CD4-positive, alpha-beta T cell treated with Interleukin-21 for 1 hour (primary cell): ENCODE results near the gene CD248.
"Not testable (repeated sequence)": the region's sequence is repeated elsewhere in the genome, so short reads cannot be mapped to it uniquely, and the experiment has no call there.

Source experiments
- DNase-seq: peaks from one replicate; pipeline ENCODE4 v3.0.0-alpha.2; 2020

Gene CD248

DNA sequence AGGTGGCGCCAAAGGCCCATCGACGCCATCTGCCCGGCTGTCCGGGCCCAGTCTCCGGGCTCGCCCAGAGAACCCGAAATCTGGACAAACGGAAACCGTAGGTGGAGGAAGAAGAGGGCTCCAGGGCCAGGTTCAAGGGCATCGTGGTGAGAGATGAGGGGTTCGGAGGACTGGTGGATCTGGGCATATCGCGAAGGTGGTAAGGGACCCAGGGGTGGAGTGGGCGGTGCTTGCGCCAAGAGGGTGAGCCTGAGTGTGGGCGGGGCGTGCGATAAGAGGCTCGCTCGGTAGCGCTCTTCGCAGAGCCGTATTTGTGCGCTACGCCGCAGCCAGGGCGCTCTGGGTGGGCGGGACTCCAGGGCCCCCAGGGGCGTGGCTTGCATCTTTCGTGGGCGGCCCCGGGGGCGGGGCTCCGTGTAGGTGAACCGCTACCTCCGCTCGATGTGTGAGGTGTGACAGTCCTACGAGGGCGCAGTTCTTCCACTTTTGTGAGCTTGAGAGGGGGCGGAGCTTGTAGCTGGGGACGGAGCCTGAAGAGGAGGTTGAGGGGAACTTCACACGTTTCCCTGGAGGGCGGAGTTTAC lies 4.8 kb downstream of the CD248 start:
- peak; percentile 99 for DNase-seq

DNA sequence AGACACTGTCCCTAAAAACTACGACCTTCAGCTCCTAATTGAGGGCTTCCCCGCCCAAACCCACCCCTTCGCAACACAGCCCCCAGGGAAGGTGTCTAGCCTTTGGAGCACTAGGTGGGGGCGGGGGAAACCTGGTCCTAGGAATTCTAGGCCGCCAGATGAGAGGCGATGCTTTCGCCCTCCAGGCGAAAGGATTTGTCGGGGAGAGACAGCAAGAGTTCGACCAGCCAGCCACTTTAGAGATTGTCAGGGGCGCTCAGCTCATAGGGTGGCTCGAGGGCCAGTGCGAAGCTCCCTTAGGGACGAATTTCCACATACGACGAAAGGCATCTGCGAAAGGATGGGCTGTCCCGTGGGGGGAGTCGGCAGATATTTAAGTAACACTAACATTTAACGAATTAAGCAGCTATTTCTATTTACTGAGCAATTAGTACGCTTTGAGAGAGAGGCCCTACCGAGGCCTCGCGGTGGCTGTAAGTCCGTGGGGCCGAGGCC lies 5.3 kb downstream of the CD248 start:
- DNase-seq = no peak

DNA sequence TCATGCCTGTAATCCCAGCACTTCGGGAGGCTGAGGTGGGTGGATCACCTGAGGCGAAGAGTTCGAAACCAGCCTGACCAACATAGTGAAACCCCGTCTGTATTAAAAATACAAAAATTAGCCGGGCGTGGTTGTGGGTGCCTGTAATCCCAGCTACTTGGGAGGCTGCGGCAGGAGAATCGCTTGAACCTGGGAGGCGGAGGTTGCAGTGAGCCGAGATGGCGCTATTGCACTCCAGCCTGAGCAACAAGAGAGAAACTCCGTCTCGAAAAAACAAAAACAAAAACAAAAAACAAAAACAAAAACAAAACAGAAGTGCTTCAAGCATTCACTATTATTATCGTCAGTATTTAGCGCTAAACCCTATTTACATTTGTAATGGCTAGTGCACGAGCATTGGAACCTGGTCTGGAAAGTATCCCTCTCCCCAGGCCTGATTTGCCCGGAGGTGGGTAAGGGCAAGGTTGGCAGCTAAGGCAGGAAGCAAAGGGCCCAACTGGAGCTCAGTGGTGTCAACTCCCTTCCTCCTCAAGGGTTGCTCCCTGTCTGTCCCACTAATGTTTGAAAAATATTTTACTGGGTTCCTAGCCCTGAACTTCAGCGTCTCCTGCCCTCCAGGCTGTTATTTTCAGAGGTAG lies 5.9 kb downstream of the CD248 start:
- not testable (repeated sequence) for DNase-seq

DNA sequence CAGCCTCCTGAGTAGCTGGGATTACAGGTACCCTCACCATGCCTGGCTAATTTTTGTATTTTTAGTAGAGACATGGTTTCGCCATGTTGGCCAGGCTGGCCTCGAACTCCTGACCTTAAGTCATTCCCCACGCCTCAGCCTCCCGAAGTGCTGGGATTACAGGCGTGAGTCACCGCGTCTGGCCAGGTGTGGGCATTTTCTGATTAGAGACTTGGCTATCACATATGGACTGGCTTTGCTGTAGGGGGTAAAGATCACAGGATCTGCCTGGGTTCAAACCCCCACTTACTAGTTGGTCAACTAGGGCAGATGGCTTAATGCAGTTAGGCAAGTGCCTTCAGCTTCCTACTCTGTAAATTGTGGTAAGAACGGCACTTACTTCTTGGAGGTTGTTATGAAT lies 6.5 kb downstream of the CD248 start:
- DNase-seq = no peak

DNA sequence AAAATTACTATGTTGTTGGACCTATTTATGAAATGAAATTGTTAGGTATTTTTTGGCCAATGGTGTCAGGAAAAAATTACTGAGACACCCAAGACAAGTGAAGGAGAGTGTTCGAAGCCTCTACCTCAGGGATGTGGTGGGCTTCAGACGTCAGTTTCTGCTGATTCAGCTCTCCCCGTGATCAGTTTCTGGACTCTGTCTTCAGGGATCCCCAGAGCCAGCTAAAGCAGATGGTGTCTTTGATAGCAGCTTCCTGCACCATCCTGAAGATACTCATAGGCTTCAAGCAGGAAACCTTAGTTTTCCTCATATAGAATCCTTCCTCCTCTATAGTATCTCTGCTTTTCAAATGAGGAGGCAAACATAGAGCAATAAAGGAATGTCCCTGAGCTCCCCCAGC lies 7.4 kb downstream of the CD248 start:
- no peak for DNase-seq

DNA sequence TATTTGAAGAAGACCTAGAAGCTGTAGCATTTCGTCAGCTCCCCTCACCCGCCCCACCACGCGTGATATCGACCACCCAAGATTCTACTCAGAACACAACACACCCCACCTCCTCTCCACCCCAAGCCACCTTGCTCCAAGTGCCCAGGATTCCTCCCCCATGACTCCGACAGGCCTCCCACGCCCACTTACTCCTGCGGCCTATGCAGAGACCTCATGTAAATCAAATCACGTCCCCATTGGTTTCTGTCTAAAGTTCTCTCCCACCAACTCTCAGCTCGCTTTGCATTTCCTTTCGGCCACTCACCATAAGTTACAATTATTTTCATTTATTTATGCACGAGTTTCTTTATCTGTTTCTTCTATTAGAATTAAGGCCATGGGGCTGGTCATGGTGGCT lies 14.2 kb downstream of the CD248 start:
- DNase-seq = no peak

DNA sequence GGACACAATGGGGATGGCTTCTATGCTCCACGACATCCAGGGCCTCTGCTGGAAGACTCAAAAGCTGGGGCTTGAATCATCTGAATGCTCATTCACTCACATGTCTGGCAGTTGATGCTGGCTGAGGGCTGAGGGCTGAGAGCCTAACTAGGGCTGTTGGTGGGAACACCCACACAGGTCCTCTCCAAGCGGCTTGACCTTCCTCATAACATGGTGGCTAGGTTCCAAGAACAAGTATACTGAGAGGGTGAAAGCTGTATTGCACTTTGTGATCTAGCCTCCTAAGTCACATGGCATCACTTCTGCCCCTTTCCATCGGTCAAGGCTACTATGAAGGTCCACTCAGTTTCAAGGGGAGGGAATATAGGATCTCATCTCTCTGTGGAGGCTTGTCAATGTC lies 17.7 kb downstream of the CD248 start:
- DNase-seq = no peak

DNA sequence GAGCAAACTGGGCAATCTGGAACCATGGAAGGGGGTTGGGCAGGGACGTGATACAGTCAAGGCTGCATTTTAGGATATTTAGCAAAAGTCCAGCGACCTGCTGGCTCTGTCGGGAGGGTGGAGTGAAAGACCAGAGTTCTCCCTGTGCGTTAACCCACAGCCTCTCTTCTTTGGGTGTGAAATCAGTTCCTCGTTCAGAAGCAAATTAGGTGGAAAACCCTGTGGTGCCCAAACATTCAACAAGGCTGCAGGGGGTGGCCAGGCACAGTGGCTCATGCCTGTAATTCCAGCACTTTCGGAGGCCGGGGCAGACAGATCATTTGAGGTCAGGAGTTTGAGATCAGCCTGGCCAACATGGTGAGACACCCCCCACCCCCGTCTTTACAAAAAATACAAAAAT lies 19.2 kb downstream of the CD248 start:
- DNase-seq = no peak

DNA sequence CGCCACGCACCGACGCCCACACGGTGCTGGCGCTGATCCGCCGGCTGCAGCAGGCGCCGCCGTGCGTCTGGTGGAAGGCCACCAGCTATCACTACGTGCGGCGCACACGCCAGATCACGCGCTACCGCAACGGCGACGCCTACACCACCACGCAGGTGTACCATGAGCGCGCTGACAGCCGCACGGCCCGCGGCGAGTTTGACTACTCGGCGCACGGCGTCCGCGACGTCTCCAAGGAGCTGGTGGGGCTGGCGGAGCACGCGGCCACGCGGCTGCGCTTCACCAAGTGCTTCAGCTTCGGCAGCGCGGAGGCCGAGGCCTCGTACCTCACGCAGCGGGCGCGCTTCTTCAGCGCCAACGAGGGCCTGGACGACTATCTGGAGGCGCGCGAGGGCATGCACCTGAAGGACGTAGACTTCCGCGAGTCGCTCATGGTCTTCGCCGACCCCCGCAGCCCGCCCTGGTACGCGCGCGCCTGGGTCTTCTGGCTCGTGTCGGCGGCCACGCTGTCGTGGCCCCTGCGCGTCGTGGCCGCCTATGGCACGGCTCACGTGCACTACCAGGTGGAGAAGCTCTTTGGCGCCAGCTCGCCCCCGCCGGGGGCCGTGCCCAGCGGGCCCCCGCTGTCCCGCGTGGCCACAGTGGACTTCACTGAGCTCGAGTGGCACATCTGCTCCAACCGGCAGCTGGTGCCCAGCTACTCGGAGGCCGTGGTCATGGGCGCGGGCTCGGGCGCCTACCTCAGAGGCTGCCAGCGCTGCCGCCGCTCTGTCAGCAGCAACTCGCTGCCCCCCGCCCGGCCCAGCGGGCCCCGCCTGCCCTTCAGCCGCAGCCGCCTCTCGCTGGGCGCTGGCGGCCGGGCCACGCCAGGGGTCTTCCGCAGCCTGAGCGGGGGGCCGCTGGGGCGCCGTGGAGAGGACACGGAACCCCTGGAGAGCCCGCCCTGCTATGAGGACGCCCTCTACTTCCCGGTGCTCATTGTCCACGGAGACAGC lies 21.9 kb downstream of the CD248 start:
- DNase-seq = no peak

DNA sequence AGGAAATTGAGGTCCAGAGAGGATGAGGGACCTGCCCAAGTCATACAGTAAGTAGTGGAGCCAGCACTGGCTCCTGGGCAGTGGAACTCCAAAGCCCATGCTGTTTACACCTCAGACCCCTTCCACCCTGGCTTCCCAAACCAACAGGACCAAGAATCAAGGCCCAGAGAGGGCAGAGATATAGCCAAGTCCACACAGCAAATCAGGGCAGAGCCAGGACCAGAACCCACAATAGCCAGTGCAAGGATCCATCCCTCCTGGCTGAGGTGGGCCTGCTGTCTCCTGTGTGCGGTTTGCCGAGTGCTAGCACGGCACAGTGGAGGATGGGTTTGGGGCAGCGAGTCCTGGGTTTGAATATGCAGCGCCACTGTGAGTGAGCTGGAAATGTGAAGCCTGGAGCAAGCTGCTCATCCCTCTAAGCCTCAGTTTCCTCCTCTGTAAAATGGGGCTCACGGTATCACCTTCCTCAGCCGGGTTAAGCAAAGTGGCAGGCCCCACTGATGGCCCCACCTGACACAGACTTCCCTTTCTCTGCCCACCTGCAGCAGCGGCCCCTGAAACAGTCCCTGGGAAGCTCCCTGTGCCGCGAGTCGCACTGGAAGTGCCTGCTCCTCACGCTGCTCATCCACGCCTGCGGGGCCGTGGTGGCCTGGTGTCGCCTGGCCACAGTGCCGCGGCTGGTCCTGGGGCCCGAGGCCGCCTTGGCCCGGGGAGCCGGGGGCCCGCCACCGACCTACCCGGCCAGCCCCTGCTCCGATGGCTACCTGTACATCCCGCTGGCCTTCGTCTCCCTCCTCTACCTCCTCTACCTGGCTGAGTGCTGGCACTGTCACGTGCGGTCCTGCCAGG lies 22.8 kb downstream of the CD248 start:
- DNase-seq = no peak

DNA sequence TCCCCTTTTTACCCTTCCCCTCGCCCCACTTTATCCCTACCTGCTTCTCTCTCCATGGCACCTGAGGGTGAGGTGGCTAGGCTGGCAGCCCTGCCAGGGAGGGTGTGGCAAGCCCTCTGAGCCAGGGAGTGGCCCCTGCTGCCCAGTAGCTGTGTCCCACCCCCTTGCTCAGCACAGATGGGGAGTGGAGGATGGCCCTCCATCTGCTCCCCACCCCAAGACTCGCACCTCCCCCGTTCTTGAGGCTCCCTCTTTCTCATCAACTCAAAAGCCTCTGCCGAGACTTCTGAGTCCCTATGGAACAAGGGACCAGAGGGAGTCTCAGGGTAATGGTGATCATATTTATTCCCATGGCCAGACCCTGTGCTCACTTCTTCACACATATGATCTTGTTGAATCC lies 23.5 kb downstream of the CD248 start:
- DNase-seq = no peak

DNA sequence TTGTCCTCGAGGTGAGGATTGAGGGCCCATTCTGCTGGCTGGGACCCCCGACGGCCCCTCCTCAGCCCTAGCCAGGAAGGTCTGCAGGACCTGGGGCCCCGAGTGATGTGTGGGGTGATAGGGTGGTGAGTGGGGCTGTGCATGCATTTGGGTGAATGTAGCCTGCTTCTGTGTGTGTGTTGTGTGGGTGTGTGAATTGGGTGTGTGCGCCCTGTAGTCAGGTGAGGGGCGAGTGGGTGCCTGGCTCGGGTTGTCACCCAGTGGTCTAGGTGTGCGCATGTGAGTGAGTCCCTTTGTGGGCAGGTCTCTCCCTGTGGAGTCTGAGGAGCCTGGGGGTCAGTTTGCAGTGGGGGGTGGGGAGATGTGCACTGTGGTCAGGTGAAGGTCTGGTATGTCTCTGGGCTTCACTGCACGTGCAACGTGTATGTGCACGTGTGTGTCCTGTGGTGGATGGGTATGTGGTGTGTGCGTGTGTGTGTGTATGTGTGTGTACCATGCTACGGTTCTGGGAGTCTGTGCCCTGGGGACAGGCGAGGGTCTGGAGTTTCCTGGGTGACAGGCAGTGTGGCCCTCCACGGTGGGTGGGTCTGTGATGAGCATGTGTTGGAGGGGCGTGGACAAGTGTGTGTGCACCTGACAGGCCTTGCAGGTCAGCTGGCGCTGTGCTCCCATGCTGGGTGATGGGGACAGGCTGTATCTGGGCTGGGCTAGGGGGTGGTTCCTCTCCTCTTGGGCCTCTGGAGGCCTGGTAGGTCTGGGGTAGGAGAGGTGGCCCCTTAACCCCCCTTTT lies 24.1 kb downstream of the CD248 start:
- no peak for DNase-seq

DNA sequence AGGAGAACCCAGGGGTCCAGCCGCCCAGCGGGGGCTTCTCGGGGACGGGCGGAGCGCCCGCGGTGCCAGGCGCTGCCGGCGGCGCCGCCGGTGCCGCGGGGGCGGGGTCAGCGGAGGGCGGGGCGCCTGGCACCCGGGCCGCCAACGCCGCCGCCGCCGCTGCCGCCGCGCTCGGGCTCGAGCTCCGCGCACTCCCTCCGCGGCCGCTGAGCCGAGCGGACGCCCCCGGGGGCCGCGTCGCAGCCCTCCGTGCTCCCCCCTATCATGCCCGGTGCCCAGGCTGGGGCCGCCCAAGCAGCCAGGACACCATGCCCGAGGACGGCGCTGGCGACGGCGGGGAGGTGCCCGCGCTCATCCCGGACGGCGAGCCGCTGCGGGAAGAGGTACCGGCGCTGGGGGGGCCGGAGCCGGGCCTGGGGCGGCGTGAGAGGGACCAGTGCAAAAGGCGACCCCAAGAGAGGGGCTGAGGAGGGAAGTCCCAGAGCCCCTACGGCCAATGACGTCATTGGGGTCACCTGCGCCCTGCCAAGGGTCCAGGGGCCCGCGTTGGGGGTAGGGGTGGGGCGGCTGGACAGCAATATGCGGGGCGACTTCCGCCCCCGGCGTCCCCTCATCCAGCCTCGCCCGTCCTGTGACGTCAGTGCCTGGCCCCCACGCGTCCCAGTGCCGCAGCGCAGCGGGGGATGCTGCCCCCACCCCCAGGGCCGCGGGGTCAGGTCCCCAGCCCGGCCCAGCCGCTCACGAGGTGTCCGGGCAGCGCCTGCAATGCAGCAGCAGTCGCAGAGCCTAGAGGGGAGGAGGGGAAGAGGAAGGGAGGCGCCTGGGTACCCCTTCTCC lies 24.9 kb downstream of the CD248 start, which contains the start of gene TMEM151A:
TMEM151A (plus strand) TSS at position 189 of the 837 bp plus-strand sequence; CDS start at position 309, 120 bp downstream.
- DNase-seq = no peak

DNA sequence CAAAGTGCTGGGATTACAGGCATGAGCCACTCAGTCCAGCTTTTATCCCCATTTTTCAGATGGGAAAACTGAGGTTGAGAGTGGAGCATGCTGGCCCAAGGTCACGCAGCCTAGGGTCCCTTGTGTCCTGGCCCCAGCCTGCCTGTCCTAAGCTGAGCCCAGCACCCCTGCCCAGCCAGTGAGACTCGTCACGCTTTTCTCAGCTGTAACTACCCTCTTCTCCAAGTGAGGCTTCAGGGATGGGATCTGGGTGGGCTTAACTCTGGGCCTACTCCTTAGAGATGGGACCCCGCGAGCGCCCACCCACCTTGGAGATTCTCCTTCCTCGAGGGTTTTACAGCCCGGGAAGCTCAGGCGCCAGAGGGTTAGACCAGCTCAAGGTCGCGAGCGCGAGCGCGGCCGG lies 25.5 kb downstream of the CD248 start:
- no peak for DNase-seq

DNA sequence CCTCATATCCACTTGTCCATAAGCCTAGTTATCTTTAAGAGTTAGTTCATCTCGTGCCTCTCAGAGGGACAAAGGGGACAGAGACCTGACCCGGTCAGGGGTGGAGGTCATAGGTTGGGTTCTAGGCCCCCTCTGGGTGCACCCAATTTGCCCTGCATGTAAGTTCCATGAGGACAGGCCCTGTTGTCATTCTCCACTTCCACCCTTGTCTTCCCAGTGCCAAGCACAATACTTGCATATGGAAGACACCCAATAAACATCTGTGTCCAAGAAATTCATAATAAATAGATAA lies 26.6 kb downstream of the CD248 start:
- DNase-seq = no peak

DNA sequence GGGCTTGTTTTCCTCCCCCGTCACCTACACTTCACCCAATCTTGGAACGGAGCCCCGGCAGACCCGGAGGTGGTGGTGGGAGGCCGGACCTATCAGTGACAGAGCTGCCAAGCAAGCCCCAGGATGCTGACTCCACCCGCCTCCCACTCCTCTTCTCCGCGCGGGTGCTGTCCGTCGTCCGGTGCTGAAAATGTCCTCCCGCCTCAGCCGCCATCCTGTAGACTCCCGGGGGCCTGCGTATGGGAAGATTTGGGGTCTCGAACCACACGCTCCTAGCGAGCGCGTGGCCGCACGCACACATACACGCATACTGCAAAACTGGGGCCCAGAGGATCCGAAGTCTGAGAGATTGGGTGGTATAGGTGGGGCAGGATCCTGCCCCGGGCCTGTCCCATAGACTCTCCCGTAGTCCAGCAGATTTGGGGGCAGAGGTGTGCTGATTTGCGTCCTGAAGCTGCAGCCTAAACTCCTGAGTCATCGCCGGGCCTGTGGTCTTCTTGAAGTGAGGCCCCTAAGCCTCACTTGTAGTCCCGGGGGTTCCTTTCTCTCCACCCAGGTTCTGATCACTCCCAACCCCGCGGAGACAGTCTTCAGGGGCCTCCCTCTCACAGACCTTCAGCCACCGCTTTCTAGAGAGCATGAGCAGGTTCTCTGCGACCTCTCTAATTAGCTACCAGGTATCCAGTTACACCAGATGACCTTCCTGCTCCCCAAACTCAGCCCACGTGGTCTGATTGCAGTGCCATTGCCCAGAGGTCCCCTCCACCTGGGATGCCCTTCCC lies 27.1 kb downstream of the CD248 start:
- DNase-seq = peak; percentile 83

DNA sequence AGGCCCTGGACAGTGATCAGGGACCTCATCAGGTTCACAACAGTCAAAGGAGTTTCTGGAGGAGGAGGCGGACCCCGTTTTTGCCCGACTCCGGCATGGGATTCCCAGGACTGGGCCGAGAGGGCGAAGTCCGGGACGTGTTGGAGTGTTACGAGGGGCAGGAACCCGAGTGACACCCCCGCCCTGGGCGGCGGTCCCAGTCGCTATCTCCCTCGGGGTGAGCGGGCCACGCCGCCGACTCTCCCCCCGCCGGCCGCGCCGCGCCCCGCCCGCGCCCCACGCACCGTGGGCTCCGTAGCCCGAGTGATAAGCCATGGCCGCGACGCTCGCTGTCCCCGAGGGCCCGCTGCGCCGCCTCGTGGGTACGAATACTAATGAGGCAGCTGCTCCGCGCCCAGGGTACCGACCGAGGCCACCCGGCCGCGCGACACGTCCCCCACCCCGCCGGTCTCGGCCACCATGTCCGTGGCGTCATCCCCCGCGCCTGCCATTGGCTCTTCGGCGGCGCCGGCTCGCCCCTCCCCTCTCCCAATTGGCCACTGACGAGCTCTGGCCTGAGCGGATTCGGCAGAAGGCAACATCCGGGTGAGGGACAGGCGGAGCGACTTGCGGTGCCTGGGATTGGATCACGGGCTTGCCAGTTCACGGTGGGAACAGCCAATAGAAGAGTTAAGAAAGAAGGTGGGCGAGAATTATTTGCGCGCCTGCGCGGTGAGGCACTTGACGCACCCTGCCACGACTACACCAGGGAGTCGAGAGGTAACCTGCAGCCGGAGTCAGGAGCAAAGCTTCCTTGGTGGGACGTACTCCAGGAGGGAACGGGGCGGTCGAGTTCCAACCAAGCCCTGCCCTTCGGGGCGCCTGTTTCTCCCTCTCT lies 27.9 kb downstream of the CD248 start, which contains the start of gene YIF1A:
YIF1A (minus strand) TSS at position 473 of the 877 bp plus-strand sequence; CDS start at position 315, 158 bp downstream.
- peak; percentile 100 for DNase-seq

DNA sequence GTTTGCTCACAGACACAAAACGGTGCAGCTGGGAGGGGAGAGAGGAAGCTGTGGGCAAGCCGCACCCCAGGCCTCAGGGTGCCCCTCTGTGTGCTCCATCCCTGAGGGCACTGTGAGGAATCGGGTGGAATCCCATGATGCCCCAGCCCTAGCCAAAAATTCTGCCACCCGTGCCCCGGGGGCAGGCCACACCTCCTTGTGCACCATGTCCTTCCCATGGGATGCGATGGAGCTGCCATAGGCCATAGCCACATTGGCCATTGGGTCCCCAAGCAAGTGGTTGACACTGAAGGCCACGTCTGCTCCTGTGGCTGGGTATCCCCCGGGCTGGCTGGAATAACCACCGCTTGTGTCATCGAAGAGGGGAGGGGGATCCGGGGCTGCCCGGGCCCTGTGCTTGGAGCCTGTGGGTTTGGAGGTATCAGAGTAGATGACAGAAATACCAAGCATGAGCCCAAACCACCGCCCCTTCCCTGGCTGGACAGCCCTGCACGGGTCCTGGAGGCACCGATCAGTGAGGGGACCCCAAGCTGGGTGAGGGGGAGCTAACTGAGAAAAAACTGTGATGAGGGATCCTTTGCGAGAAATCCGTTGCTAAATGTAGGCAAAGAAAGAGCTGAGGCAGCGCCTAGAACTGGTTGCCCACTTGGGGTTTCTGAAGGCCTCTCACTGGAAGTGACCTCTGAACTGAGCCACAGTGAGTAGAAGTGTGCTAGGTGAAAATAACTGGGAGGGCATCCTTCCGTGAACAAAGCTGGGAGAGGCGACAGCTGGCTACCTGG lies 28.8 kb downstream of the CD248 start:
- DNase-seq = no peak
